HG02970 (cell line): ENCODE results near the gene NR2C2.

Experiments
- ATAC-seq: cut with Tn5 transposase; IDR thresholded peaks from one replicate; pipeline ENCODE4 v1.9.1; 2021; ENCODE audit warnings: mild to moderate bottlenecking, moderate library complexity, moderate number of reproducible peaks; ENCODE audit not compliant: unreplicated experiment, low FRiP score

The NR2C2 gene

GRCh38 chr3:14921034-14921616, 26.3 kb upstream of the NR2C2 start:
- no peak for ATAC-seq

GRCh38 chr3:14921811-14922705, 25.3 kb upstream of the NR2C2 start:
- ATAC-seq: no peak

- no peak for ATAC-seq
Observed at GRCh38 chr3:14922863-14923262, 24.5 kb upstream of the NR2C2 start.

- ATAC-seq: no peak
Observed at GRCh38 chr3:14923476-14923875, 23.9 kb upstream of the NR2C2 start.

- ATAC-seq: no peak
Observed at GRCh38 chr3:14925729-14926591, 21.4 kb upstream of the NR2C2 start.

GRCh38 chr3:14926592-14926991, 20.8 kb upstream of the NR2C2 start:
- no peak for ATAC-seq

GRCh38 chr3:14927308-14927707, 20.1 kb upstream of the NR2C2 start:
- ATAC-seq: no peak

- no peak for ATAC-seq
Observed at GRCh38 chr3:14929310-14930074, 17.9 kb upstream of the NR2C2 start.

- no peak for ATAC-seq
Observed at GRCh38 chr3:14933820-14934425, 13.5 kb upstream of the NR2C2 start.

- ATAC-seq: no peak
Observed at GRCh38 chr3:14935592-14936345, 11.6 kb upstream of the NR2C2 start.

GRCh38 chr3:14938954-14939353, 8.4 kb upstream of the NR2C2 start:
- ATAC-seq: no peak

- no peak for ATAC-seq
Observed at GRCh38 chr3:14941871-14942270, 5.5 kb upstream of the NR2C2 start.

GRCh38 chr3:14943042-14943441, 4.3 kb upstream of the NR2C2 start:
- no peak for ATAC-seq

- ATAC-seq: no peak
Observed at GRCh38 chr3:14946236-14946635, 1.1 kb upstream of the NR2C2 start.

GRCh38 chr3:14946739-14947099, 664 bp upstream of the NR2C2 start:
- ATAC-seq: no peak

GRCh38 chr3:14947886-14948608, 664 bp downstream of the NR2C2 start:
- ATAC-seq: peak; percentile 82

- ATAC-seq: no peak
Observed at GRCh38 chr3:14948609-14949038, 1.2 kb downstream of the NR2C2 start.

- no peak for ATAC-seq
Observed at GRCh38 chr3:14949126-14949525, 1.7 kb downstream of the NR2C2 start.

GRCh38 chr3:14950274-14950673, 2.9 kb downstream of the NR2C2 start:
- no peak for ATAC-seq
